Measurements from ENCODE around the gene ATP6AP1. TPM values are rescaled to one million over a fixed set of nuclear protein-coding genes. Genes with fewer than 3 reads are reported as not detected.

ATP6AP1 gene
- total RNA-seq, 1 donor from 2014 or later, result 133 TPM

GRCh38 chrX:154477891-154478477 lies 49.5 kb downstream of the ATP6AP1 start:
- peaks cover 3% of the 10 kb centered on the region for H3K4me1 Mint-ChIP-seq (ENCODE audit: low read depth, unreplicated experiment)
- no peak for DNase-seq
- peak overlapping the region; percentile 86 for H3K4me3 Mint-ChIP-seq (ENCODE audit: unreplicated experiment)
- H3K27me3 Mint-ChIP-seq (ENCODE audit: unreplicated experiment), result peaks cover 4% of the 10 kb centered on the region
- H3K9me3 Mint-ChIP-seq (ENCODE audit: unreplicated experiment), result peaks cover 2% of the 10 kb centered on the region
- TF ChIP-seq, protein P1, sequence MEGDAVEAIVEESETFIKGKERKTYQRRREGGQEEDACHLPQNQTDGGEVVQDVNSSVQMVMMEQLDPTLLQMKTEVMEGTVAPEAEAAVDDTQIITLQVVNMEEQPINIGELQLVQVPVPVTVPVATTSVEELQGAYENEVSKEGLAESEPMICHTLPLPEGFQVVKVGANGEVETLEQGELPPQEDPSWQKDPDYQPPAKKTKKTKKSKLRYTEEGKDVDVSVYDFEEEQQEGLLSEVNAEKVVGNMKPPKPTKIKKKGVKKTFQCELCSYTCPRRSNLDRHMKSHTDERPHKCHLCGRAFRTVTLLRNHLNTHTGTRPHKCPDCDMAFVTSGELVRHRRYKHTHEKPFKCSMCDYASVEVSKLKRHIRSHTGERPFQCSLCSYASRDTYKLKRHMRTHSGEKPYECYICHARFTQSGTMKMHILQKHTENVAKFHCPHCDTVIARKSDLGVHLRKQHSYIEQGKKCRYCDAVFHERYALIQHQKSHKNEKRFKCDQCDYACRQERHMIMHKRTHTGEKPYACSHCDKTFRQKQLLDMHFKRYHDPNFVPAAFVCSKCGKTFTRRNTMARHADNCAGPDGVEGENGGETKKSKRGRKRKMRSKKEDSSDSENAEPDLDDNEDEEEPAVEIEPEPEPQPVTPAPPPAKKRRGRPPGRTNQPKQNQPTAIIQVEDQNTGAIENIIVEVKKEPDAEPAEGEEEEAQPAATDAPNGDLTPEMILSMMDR (IDR thresholded peaks at IDR 0.05; ENCODE audit: partially characterized antibody, unreplicated experiment), result no peak
- no peaks in the 10 kb centered on the region for H3K36me3 Mint-ChIP-seq (ENCODE audit: unreplicated experiment)
- peak overlapping the region; percentile 79 for H3K27ac Mint-ChIP-seq (ENCODE audit: unreplicated experiment)

DNA sequence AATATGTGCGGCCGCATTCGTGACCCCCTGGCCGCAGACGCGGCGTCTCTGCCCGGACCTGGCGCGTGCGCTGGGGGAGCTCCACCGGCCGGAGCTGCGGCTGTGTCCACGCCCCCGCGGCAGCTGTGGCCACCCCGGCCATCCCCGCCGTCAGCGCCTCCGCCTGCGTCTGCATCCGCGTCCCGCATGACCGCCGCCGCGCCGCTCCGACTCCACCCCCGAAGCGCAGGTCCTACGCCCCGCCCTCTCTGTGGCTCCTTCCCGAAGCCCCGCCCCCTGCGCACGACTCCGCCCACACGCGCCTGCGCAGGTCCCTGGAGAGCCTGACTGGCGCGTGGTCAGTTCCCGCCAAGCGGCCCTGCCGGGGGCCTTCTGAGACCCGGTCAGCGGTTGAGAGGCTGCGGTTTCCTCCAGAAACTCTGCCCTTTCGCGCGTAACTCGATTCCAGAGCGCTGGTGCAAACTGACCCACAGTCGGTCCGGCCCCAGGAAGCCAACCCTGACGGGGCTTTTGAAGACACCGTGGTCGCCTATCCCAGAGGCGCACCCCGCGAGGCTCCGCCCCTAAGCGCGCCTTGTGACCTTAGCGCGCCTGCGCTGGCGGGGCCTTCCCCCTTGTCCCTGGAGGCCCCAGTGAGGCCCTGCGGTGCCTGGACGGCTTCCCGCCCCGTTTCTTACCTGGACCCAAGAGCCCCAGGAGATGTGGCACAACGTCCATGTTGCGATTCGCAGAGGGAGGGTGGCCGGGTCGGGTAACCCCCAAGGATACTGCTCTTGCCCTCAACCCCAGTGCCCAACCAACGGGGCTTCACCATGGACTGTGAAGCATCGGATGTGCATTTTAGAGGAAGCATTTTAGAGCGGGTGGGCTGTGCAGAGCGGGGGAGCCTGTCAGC lies 50.5 kb downstream of the ATP6AP1 start, which contains the start of gene LAGE3:
Gene LAGE3 (minus strand): TSS at position 554 of the 895 bp plus-strand sequence. CDS start 366 bp downstream, at position 188.
- H3K27ac Mint-ChIP-seq (ENCODE audit: unreplicated experiment), result peak within 1 kb of the TSS; percentile 79
- TF ChIP-seq, protein P1 (IDR thresholded peaks at IDR 0.05; ENCODE audit: partially characterized antibody, unreplicated experiment), result no peak
- H3K9me3 Mint-ChIP-seq (ENCODE audit: unreplicated experiment), result peaks cover 2% of the 10 kb centered on the region
- peaks cover 3% of the 10 kb centered on the region for H3K4me1 Mint-ChIP-seq (ENCODE audit: low read depth, unreplicated experiment)
- H3K4me3 Mint-ChIP-seq (ENCODE audit: unreplicated experiment), result peak within 1 kb of the TSS; percentile 86
- peak; percentile 92 for DNase-seq
- peaks cover 4% of the 10 kb centered on the region for H3K27me3 Mint-ChIP-seq (ENCODE audit: unreplicated experiment)
- no peaks in the 10 kb centered on the region for H3K36me3 Mint-ChIP-seq (ENCODE audit: unreplicated experiment)

- DNase-seq, result no peak
- Mint-ChIP-seq H3K27me3 (ENCODE audit: unreplicated experiment) (peaks cover 4% of the 10 kb centered on the region), H3K9me3 (ENCODE audit: unreplicated experiment) (peaks cover 2% of the 10 kb centered on the region), H3K36me3 (ENCODE audit: unreplicated experiment) (no peaks in the 10 kb centered on the region), H3K4me1 (ENCODE audit: low read depth, unreplicated experiment) (no peaks in the 10 kb centered on the region), H3K27ac (ENCODE audit: unreplicated experiment) (no peak overlapping the region), H3K4me3 (ENCODE audit: unreplicated experiment) (no peak overlapping the region)
- TF ChIP-seq, protein P1 (IDR thresholded peaks at IDR 0.05; ENCODE audit: partially characterized antibody, unreplicated experiment), result no peak
Observed at GRCh38 chrX:154481195-154481594, 52.7 kb downstream of the ATP6AP1 start.

GRCh38 chrX:154481911-154482601 lies 53.6 kb downstream of the ATP6AP1 start:
- DNase-seq, result no peak
- Mint-ChIP-seq H3K9me3 (ENCODE audit: unreplicated experiment) (no peaks in the 10 kb centered on the region), H3K27me3 (ENCODE audit: unreplicated experiment) (peaks cover 4% of the 10 kb centered on the region), H3K27ac (ENCODE audit: unreplicated experiment) (no peak overlapping the region), H3K4me3 (ENCODE audit: unreplicated experiment) (no peak overlapping the region), H3K36me3 (ENCODE audit: unreplicated experiment) (no peaks in the 10 kb centered on the region), H3K4me1 (ENCODE audit: low read depth, unreplicated experiment) (no peaks in the 10 kb centered on the region)
- TF ChIP-seq, protein P1 (IDR thresholded peaks at IDR 0.05; ENCODE audit: partially characterized antibody, unreplicated experiment), result no peak
